Skin epidermis (tissue), 12 donors: ENCODE measurements around the gene TMEM223.

Experiments used
- H3K27ac ChIP-seq, 21 experiments: fragments of 200-600 bp; sonication (generic) in 11 of 21; one replicate each; pipeline ENCODE4 v1.5.0; 2020; ENCODE audit warnings: mild to moderate bottlenecking in 3 of 21, inconsistent platforms in 2 of 21, moderate library complexity in 2 of 21
- H3K4me3 ChIP-seq, 7 experiments: fragments of 200-600 bp; sonication (generic) in 2 of 7; one replicate each; pipeline ENCODE4 v1.5.0; 2020; ENCODE audit warnings: inconsistent platforms in 2 of 7, mild to moderate bottlenecking in 2 of 7, moderate library complexity in 1 of 7

Gene TMEM223

GRCh38 chr11:62804310-62805075 is 12.7 kb upstream of the TMEM223 start:
- H3K4me3 ChIP-seq, result peak overlapping the region; percentile 73 to 96 (median 92)
- H3K27ac ChIP-seq, result peak overlapping the region; percentile 50 to 98 (median 92)

DNA sequence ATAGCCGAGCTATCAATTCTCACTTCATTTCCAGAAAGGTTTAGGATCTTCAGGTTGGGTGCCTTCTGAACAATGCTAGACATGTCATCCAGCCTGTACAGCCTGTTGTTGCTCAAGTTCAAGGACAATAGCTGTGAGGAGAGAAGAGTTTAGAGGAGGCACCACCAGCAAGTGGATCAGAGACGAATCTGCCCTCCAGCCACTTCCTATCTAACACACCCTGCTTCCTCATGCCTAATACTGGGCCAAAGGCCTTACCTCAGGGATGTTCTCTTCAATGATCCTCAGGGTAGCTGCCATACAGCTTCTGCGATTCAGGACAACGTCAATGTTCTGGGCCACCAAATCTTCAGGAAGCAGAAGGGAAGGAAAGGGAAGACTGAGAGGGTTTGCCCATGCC is 9.3 kb upstream of the TMEM223 start:
- Histone ChIP-seq H3K27ac (no peak overlapping the region), H3K4me3 (no peak overlapping the region)

GRCh38 chr11:62799486-62799885 is 7.7 kb upstream of the TMEM223 start:
- no peak overlapping the region for H3K4me3 ChIP-seq
- peak overlapping the region in 2 of 21 experiments; percentile 3 to 13 for H3K27ac ChIP-seq

DNA sequence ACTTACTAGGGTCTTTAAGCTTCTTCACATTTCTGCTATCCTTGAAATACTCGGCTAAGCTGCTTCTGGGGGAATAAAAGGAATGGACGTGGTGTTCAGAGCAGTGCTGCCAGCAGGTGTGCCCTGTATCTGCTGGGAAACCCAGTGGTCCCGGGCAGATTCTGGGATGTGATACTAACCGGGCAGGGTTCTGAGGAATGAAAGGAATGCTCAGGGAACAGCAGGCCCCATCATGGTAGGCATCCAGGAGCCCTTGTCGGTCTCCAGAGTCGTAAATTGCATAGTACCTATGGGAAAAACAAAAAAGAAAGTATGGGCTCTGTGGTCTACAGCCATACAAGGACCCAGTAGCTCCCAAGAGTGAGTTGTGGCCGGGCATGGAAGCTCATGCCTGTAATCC is 4.5 kb upstream of the TMEM223 start:
- peak overlapping the region in 1 of 21 experiments; percentile 26 for H3K27ac ChIP-seq

GRCh38 chr11:62794201-62794775 is 2.5 kb upstream of the TMEM223 start:
- no peak overlapping the region for H3K27ac ChIP-seq
- H3K4me3 ChIP-seq, result no peak overlapping the region

More for the DNA sequence above, 4.5 kb upstream of the TMEM223 start:
- H3K4me3 ChIP-seq, result no peak overlapping the region

DNA sequence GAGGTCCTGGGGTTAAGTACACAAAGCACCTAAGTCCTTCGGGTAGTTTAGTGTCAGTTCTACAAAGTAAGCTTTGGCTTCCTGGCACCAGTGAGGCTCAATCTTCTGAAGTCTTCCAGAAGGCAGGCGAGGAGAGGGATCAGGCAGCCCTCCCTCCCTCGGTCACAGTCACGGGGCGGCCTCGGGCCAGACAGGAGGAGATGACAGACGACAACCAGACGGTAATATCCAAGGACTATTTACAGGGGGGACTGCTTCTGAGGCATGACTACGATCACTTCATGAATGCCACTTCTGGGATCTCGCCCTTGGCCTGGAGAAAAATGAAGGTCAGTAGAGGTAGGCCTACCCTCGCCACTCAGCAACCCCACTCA is 383 bp upstream of the TMEM223 start:
- peak overlapping the region in 5 of 7 experiments; percentile 83 to 89 (median 84) for H3K4me3 ChIP-seq
- H3K27ac ChIP-seq, result peak overlapping the region in 19 of 21 experiments; percentile 15 to 94 (median 87)

DNA sequence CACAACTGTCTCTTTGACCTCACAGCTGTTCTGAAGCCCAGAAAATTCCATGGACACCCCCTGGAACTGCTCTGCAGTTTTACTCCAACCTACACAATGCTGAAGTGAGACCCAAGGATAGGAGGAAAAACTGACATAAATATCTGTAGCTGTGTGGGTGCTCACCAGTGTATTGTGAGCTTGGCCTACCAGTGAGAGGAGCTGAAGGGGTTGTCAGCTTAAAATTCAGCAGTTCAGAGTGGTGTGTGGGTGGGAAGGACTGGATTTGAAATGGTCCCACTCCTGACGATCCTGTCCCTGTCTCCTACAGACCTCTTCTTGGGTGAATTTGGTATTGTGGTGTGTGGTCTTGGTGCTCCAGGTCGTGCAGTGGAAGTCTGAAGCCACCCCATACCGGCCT is 2.2 kb downstream of the TMEM223 start:
- Histone ChIP-seq H3K27ac (peak overlapping the region in 1 of 21 experiments; percentile 5), H3K4me3 (no peak overlapping the region)

- peak overlapping the region in 3 of 21 experiments; percentile 8 to 41 (median 13) for H3K27ac ChIP-seq
- no peak overlapping the region for H3K4me3 ChIP-seq
These were observed 2.8 kb downstream of the TMEM223 start for GRCh38 chr11:62788991-62789390.

DNA sequence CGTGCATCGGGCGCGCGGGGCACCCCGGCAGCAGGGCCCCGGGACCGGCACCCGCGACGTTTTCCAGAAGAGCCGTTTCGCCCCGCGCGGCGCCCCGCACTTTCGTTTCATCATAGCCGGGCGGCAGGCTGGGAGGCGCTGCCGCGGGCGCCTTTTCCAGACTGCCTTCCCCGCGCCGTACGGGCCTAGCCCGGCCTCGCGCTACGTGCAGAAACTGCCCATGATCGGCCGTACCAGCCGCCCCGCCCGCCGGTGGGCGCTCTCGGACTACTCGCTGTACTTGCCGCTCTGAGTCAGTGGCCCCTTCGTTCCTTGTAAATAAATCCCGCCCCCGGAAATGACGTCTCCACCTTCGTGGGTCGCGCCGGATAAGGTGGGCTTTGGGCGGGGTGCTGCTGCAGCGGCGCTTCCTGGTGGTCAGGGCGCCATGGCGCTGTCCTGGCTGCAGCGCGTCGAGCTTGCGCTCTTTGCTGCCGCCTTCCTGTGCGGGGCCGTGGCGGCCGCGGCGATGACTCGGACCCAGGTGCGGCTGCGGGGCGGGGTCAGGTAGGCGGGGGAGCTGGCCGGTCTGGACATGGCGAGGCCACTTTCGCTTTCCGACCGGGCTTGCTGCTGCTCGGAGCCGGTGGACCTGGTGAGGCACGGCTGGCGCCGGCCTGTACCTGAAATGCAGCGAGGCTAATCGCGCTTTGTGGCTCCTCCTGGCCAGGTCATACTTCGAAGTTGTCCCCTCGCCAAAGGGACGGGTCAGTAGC is 4.6 kb downstream of the TMEM223 start, which contains the start of gene TMEM179B:
Gene TMEM179B, plus strand, starts transcription at position 398 of the 755 bp plus-strand sequence. Its CDS starts 30 bp downstream, at position 428.
- H3K4me3 ChIP-seq, result peak within 1 kb of the TSS; percentile 76 to 99 (median 93)
- H3K27ac ChIP-seq, result peak within 1 kb of the TSS; percentile 71 to 99 (median 95)

GRCh38 chr11:62786318-62787004 is 5.3 kb downstream of the TMEM223 start:
- peak overlapping the region; percentile 71 to 99 (median 95) for H3K27ac ChIP-seq
- peak overlapping the region; percentile 76 to 99 (median 93) for H3K4me3 ChIP-seq

- Histone ChIP-seq H3K27ac (no peak overlapping the region), H3K4me3 (no peak overlapping the region)
These were observed 9.1 kb downstream of the TMEM223 start for GRCh38 chr11:62782753-62783152.

- Histone ChIP-seq H3K4me3 (no peak overlapping the region), H3K27ac (peak overlapping the region in 2 of 21 experiments; percentile 11 to 26)
These were observed 13.4 kb downstream of the TMEM223 start for GRCh38 chr11:62778441-62778840.

- Histone ChIP-seq H3K4me3 (no peak overlapping the region), H3K27ac (peak overlapping the region in 10 of 21 experiments; percentile 2 to 53 (median 42))
These were observed 14.4 kb downstream of the TMEM223 start for GRCh38 chr11:62777389-62777788.

- no peak overlapping the region for H3K27ac ChIP-seq
These were observed 16.2 kb downstream of the TMEM223 start for GRCh38 chr11:62775646-62776045.

DNA sequence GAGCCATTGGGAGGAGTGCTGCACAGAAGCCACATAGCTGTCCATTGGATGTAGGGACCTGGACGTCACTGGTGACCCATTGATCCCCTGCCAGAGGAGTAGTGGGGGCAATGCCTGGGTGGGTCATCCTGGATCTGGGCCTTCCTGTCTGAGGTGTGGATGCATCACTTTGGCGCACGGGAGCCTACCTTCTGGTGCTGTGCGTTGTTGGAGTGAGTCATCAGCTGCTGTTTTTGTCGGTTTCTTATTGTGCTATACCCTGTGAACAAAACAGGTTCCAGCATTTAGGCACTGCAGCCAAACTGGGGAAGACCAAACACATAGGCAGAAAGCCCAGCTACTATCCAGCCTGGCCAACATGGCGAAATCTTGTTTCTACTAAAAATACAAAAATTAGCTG is 17.4 kb downstream of the TMEM223 start:
- H3K4me3 ChIP-seq, result no peak overlapping the region
- H3K27ac ChIP-seq, result no peak overlapping the region

More at GRCh38 chr11:62775646-62776045, 16.2 kb downstream of the TMEM223 start:
- H3K4me3 ChIP-seq, result no peak overlapping the region

DNA sequence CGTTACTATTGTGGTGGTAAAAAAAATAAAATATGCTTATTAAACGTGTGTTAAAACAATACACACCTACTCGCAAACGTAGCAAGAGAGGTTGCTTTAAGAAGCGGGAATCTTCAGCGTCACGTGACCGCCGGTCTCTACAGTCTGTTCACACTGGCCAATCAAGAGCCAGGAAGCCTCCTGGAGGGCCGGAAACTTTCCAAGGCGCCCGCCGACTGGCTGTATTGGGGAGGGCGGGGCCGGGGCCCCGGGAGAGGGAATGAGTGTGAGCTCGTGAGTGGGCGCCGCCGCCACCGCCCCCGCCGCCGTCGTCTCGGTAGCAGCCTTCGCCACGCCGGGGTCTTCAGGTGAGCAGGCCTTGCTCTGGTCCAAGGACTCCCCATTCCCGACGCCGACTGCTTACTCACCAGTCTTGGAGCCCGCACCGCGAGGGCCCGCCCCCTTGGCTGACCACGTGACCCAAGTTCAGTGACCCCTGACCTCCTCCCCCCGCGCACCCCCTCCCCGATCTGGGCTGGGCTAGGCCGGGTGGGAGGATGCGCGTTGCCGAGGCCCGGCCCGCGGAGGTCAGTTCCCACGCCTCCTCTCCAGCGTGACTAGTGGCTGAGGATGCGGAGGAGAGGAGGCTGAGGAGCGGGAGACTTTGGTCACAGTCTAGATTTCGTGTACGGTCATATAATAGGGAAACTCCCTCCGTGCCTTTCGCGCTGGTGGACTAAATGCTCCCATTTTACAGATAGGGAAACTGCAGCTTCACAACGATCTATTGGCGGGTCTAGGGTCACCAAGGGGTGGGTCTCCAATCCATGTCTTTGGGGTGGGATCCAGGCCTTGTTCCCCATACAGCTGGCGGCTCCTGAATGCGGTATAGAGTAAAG is 20.4 kb downstream of the TMEM223 start, which contains the start of gene TAF6L:
Gene TAF6L, plus strand, starts transcription at position 253 of the 878 bp plus-strand sequence. CDS start 4,388 bp downstream, outside the sequence.
- peak within 1 kb of the TSS; percentile 50 to 97 (median 90) for H3K27ac ChIP-seq
- peak within 1 kb of the TSS; percentile 58 to 74 (median 67) for H3K4me3 ChIP-seq

- Histone ChIP-seq H3K4me3 (peak overlapping the region; percentile 58 to 74 (median 67)), H3K27ac (peak overlapping the region in 20 of 21 experiments; percentile 76 to 97 (median 90))
These were observed 21.0 kb downstream of the TMEM223 start for GRCh38 chr11:62770778-62771143.

GRCh38 chr11:62760867-62761227 is 31.0 kb downstream of the TMEM223 start:
- Histone ChIP-seq H3K4me3 (peak overlapping the region; percentile 54 to 80 (median 67)), H3K27ac (peak overlapping the region in 18 of 21 experiments; percentile 52 to 92 (median 82))
